D721Med (cell line): ENCODE results near the gene RAB11FIP5.

Experiments used
- DNase-seq: peaks from one replicate; pipeline ENCODE4 v3.0.0; 2011; ENCODE audit warnings: low spot score; ENCODE audit not compliant: insufficient read length
- FAIRE-seq: peaks from 2 replicates; lab custom pipeline; 2011; peaks lifted over from hg19 to GRCh38; lab: Jason Lieb, UNC
- TF ChIP-seq, protein P1 (sequence below): IDR thresholded peaks from 2 replicates; pipeline ENCODE4 v1.5.1; 2012; ENCODE audit warnings: mild to moderate bottlenecking, control low read depth; ENCODE audit not compliant: insufficient read depth; ENCODE audit errors: missing control alignments

The RAB11FIP5 gene

DNA sequence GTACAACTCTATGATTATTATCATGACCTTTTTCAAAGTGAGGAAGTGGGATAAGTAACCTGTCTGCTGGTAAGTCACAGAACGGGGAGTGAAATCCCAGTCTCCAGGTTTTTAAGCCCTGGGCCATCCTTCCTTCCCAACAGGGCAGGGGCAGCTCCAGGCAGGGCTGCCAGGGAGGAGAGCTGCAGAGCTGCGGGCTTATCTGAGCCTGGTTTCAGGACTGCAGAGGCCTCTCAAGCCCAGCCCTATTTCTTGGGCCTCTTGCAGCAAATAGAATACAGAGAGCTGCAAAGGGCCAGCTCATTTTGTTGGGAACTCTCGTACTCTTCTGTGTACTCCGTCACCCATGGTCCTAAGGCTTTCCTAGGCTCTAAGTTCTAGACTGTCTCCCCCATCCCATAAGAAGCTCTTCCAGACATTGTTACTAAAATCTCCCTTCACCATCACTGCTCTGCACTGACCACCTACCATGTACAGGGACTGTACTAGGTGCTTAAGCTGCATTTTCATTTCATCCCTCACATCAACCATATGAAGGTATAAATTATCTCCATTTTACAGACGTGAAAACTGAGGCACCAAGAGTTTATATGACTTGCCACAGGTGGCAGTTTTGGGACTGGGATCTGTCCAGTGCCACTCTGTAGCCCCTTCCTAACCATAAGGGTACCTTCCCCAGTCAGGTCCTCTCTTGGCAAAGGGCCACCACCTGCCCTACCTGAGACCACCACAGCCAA lies 3.1 kb downstream of the RAB11FIP5 start:
- no peak for FAIRE-seq
- no peak for DNase-seq
- TF ChIP-seq, protein P1, sequence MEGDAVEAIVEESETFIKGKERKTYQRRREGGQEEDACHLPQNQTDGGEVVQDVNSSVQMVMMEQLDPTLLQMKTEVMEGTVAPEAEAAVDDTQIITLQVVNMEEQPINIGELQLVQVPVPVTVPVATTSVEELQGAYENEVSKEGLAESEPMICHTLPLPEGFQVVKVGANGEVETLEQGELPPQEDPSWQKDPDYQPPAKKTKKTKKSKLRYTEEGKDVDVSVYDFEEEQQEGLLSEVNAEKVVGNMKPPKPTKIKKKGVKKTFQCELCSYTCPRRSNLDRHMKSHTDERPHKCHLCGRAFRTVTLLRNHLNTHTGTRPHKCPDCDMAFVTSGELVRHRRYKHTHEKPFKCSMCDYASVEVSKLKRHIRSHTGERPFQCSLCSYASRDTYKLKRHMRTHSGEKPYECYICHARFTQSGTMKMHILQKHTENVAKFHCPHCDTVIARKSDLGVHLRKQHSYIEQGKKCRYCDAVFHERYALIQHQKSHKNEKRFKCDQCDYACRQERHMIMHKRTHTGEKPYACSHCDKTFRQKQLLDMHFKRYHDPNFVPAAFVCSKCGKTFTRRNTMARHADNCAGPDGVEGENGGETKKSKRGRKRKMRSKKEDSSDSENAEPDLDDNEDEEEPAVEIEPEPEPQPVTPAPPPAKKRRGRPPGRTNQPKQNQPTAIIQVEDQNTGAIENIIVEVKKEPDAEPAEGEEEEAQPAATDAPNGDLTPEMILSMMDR, result no peak

GRCh38 chr2:73107211-73107926 lies 5.4 kb downstream of the RAB11FIP5 start:
- TF ChIP-seq, protein P1, result no peak
- FAIRE-seq, result no peak
- no peak for DNase-seq

DNA sequence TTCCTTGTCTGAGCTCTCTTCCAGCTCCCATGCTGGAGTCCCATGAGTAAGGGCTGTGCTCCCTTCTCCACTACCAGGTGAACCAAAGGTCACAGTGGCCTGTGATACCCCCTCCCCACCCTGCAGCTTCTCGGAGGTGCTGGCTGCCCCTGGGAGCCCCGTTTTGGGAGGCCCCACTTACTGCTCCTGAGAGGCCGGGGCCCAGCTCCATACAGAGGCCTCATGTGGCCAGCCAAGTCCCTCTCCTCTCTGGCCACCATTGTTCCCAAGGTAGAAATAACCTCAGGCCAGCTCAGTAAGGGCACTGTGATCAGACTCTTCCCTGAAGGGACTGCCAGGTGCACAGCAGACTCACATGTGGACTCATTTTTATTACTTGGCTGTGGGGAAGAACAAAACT lies 6.0 kb downstream of the RAB11FIP5 start:
- FAIRE-seq (no peak), DNase-seq (no peak)
- TF ChIP-seq, protein P1, result no peak

DNA sequence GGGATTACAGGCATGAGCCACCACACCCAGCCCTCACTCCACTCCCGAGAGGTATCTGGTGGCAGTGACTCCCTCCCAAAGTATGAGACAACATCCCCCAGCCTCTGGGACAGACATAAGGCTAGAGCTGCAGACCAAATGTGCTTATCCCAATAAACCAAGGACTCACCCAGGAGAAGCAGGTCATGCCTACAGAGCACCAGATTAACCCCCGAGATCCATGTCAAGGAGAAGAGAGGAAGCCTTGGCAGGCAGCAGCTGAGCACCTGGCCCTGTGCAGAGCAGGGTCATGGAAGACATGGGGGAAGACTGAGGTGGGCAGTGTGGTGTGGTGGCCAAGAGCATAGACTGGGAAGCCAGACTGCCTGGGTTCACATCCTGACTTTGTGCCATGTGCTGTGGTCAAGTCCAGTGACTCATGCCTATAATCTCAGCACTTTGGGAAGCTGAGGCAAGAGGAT lies 7.2 kb downstream of the RAB11FIP5 start:
- no peak for DNase-seq
- FAIRE-seq, result no peak
- TF ChIP-seq, protein P1, result no peak

- DNase-seq (no peak), FAIRE-seq (no peak)
- TF ChIP-seq, protein P1, result no peak
Observed at GRCh38 chr2:73104933-73105332, 7.8 kb downstream of the RAB11FIP5 start.

DNA sequence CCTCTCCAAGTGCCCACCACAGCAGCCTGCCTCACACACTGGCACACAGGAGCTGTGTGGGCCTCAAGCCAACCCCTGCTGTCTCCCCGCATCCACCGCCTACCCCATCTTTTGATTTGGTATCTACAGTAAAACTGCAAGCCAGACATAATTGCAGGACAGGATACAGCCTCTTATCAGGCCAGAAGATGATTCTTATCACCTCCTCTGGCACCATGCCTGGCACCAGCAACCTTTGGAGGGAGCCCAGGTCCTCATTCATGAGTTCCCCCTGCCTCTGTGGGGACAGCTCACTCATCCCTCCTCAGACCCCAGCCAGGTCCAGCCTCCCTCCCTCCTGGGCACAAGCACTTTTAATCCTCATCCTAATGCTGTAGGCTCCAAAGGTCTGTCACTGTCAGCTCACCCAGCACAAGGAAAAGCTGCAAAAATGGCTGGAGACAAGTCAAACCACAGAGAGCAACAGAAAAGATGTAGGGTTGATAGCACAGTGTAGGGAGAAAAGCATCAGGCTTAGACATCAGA lies 9.7 kb downstream of the RAB11FIP5 start:
- no peak for DNase-seq
- TF ChIP-seq, protein P1, result no peak
- FAIRE-seq, result no peak
